Stimulated activated naive CD8-positive, alpha-beta T cell treated with anti-CD3 and anti-CD28 coated beads, Interleukin-15, Interleukin-2, amounts not matched to agents 100 ng/mL and 50 ng/mL, for 24 hours (primary cell): ENCODE data around the gene CD300A.
A peak's percentile ranks its signal among the peaks of the same experiment; 100 is the strongest.

ENCODE experiments used
- H3K27ac Mint-ChIP-seq: one replicate; pipeline ENCODE4 v1.8.0; 2021; ENCODE audit warnings: mild to moderate bottlenecking, mixed read lengths
- H3K27me3 Mint-ChIP-seq: one replicate; pipeline ENCODE4 v1.8.0; 2021; ENCODE audit warnings: mixed read lengths
- H3K36me3 Mint-ChIP-seq: one replicate; pipeline ENCODE4 v1.8.0; 2021; ENCODE audit warnings: low read depth, mixed read lengths
- H3K4me1 Mint-ChIP-seq: one replicate; pipeline ENCODE4 v1.8.0; 2021; ENCODE audit warnings: low read depth, mixed read lengths
- H3K4me3 Mint-ChIP-seq: one replicate; pipeline ENCODE4 v1.8.0; 2021; ENCODE audit warnings: mild to moderate bottlenecking, mixed read lengths
- H3K9me3 Mint-ChIP-seq: one replicate; pipeline ENCODE4 v1.8.0; 2021; ENCODE audit warnings: mixed read lengths

Gene CD300A

GRCh38 chr17:74457820-74458166 is 8.6 kb upstream of the CD300A start:
- peaks cover 11% of the 10 kb centered on the region for H3K4me1 Mint-ChIP-seq
- no peak overlapping the region for H3K4me3 Mint-ChIP-seq
- H3K9me3 Mint-ChIP-seq, result no peaks in the 10 kb centered on the region

GRCh38 chr17:74458835-74459234 is 7.6 kb upstream of the CD300A start:
- Mint-ChIP-seq H3K27ac (no peak overlapping the region), H3K4me1 (peaks cover 9% of the 10 kb centered on the region), H3K36me3 (no peaks in the 10 kb centered on the region), H3K27me3 (no peaks in the 10 kb centered on the region), H3K9me3 (no peaks in the 10 kb centered on the region), H3K4me3 (no peak overlapping the region)

More at GRCh38 chr17:74457820-74458166, 8.6 kb upstream of the CD300A start:
- H3K27me3 Mint-ChIP-seq, result no peaks in the 10 kb centered on the region
- H3K27ac Mint-ChIP-seq, result no peak overlapping the region
- H3K36me3 Mint-ChIP-seq, result no peaks in the 10 kb centered on the region

GRCh38 chr17:74459622-74460021 is 6.8 kb upstream of the CD300A start:
- Mint-ChIP-seq H3K36me3 (no peaks in the 10 kb centered on the region), H3K4me1 (peaks cover 9% of the 10 kb centered on the region), H3K27ac (no peak overlapping the region), H3K9me3 (no peaks in the 10 kb centered on the region), H3K27me3 (no peaks in the 10 kb centered on the region), H3K4me3 (no peak overlapping the region)

GRCh38 chr17:74460241-74460640 is 6.2 kb upstream of the CD300A start:
- Mint-ChIP-seq H3K9me3 (no peaks in the 10 kb centered on the region), H3K27ac (no peak overlapping the region), H3K36me3 (no peaks in the 10 kb centered on the region), H3K4me3 (no peak overlapping the region), H3K4me1 (peaks cover 9% of the 10 kb centered on the region), H3K27me3 (no peaks in the 10 kb centered on the region)

GRCh38 chr17:74460996-74461395 is 5.4 kb upstream of the CD300A start:
- no peaks in the 10 kb centered on the region for H3K27me3 Mint-ChIP-seq
- no peaks in the 10 kb centered on the region for H3K9me3 Mint-ChIP-seq
- no peak overlapping the region for H3K4me3 Mint-ChIP-seq
- H3K36me3 Mint-ChIP-seq, result no peaks in the 10 kb centered on the region
- H3K27ac Mint-ChIP-seq, result no peak overlapping the region
- H3K4me1 Mint-ChIP-seq, result peaks cover 9% of the 10 kb centered on the region

- Mint-ChIP-seq H3K36me3 (no peaks in the 10 kb centered on the region), H3K27me3 (no peaks in the 10 kb centered on the region), H3K27ac (no peak overlapping the region), H3K4me1 (peaks cover 9% of the 10 kb centered on the region), H3K4me3 (no peak overlapping the region), H3K9me3 (no peaks in the 10 kb centered on the region)
Observed at GRCh38 chr17:74461611-74462010, 4.8 kb upstream of the CD300A start.

- H3K36me3 Mint-ChIP-seq, result peaks cover 2% of the 10 kb centered on the region
- H3K27ac Mint-ChIP-seq, result no peak overlapping the region
- H3K9me3 Mint-ChIP-seq, result no peaks in the 10 kb centered on the region
- peaks cover 16% of the 10 kb centered on the region for H3K4me1 Mint-ChIP-seq
- no peak overlapping the region for H3K4me3 Mint-ChIP-seq
- no peaks in the 10 kb centered on the region for H3K27me3 Mint-ChIP-seq
Observed at GRCh38 chr17:74464730-74465377, 1.6 kb upstream of the CD300A start.

- Mint-ChIP-seq H3K27me3 (no peaks in the 10 kb centered on the region), H3K27ac (no peak overlapping the region), H3K4me1 (peaks cover 22% of the 10 kb centered on the region), H3K9me3 (no peaks in the 10 kb centered on the region), H3K4me3 (no peak overlapping the region), H3K36me3 (peaks cover 7% of the 10 kb centered on the region)
Observed at GRCh38 chr17:74465378-74466110, 890 bp upstream of the CD300A start.

GRCh38 chr17:74466828-74467184 is 372 bp downstream of the CD300A start:
- H3K9me3 Mint-ChIP-seq, result no peaks in the 10 kb centered on the region
- peaks cover 15% of the 10 kb centered on the region for H3K36me3 Mint-ChIP-seq
- H3K27me3 Mint-ChIP-seq, result no peaks in the 10 kb centered on the region
- peak overlapping the region; percentile 77 for H3K27ac Mint-ChIP-seq
- no peak overlapping the region for H3K4me3 Mint-ChIP-seq
- H3K4me1 Mint-ChIP-seq, result peaks cover 32% of the 10 kb centered on the region

- Mint-ChIP-seq H3K36me3 (peaks cover 15% of the 10 kb centered on the region), H3K9me3 (no peaks in the 10 kb centered on the region), H3K4me1 (peaks cover 35% of the 10 kb centered on the region), H3K27ac (peak overlapping the region; percentile 77), H3K27me3 (no peaks in the 10 kb centered on the region), H3K4me3 (no peak overlapping the region)
Observed at GRCh38 chr17:74467221-74467951, 952 bp downstream of the CD300A start.

GRCh38 chr17:74471341-74471740 is 4.9 kb downstream of the CD300A start:
- peaks cover 58% of the 10 kb centered on the region for H3K4me1 Mint-ChIP-seq
- peaks cover 35% of the 10 kb centered on the region for H3K36me3 Mint-ChIP-seq
- H3K27me3 Mint-ChIP-seq, result no peaks in the 10 kb centered on the region
- peaks cover 4% of the 10 kb centered on the region for H3K9me3 Mint-ChIP-seq
- H3K4me3 Mint-ChIP-seq, result peak overlapping the region; percentile 24
- H3K27ac Mint-ChIP-seq, result no peak overlapping the region

- Mint-ChIP-seq H3K27me3 (no peaks in the 10 kb centered on the region), H3K27ac (no peak overlapping the region), H3K4me3 (no peak overlapping the region), H3K36me3 (peaks cover 35% of the 10 kb centered on the region), H3K4me1 (peaks cover 61% of the 10 kb centered on the region), H3K9me3 (peaks cover 4% of the 10 kb centered on the region)
Observed at GRCh38 chr17:74472890-74473289, 6.5 kb downstream of the CD300A start.

GRCh38 chr17:74473294-74473693 is 6.9 kb downstream of the CD300A start:
- no peak overlapping the region for H3K27ac Mint-ChIP-seq
- peaks cover 4% of the 10 kb centered on the region for H3K9me3 Mint-ChIP-seq
- H3K27me3 Mint-ChIP-seq, result no peaks in the 10 kb centered on the region
- peaks cover 35% of the 10 kb centered on the region for H3K36me3 Mint-ChIP-seq
- H3K4me1 Mint-ChIP-seq, result peaks cover 65% of the 10 kb centered on the region
- no peak overlapping the region for H3K4me3 Mint-ChIP-seq

GRCh38 chr17:74474043-74474792 is 7.8 kb downstream of the CD300A start:
- no peak overlapping the region for H3K27ac Mint-ChIP-seq

GRCh38 chr17:74475189-74475588 is 8.8 kb downstream of the CD300A start:
- H3K36me3 Mint-ChIP-seq, result peaks cover 33% of the 10 kb centered on the region
- H3K27me3 Mint-ChIP-seq, result no peaks in the 10 kb centered on the region
- peaks cover 4% of the 10 kb centered on the region for H3K9me3 Mint-ChIP-seq
- H3K27ac Mint-ChIP-seq, result no peak overlapping the region
- H3K4me3 Mint-ChIP-seq, result no peak overlapping the region
- H3K4me1 Mint-ChIP-seq, result peaks cover 72% of the 10 kb centered on the region

More at GRCh38 chr17:74474043-74474792, 7.8 kb downstream of the CD300A start:
- H3K4me1 Mint-ChIP-seq, result peaks cover 72% of the 10 kb centered on the region
- no peaks in the 10 kb centered on the region for H3K27me3 Mint-ChIP-seq
- H3K36me3 Mint-ChIP-seq, result peaks cover 38% of the 10 kb centered on the region
- peaks cover 4% of the 10 kb centered on the region for H3K9me3 Mint-ChIP-seq
- no peak overlapping the region for H3K4me3 Mint-ChIP-seq
